K562 (cell line): ENCODE results near the gene NCOA3. TPM values are rescaled to one million over a fixed set of nuclear protein-coding genes. Genes with fewer than 3 reads are reported as not detected.
A peak's percentile ranks its signal among the peaks of the same experiment; 100 is the strongest.

Experiments used
- ATAC-seq: fragments of 200-7000 bp; cut with Tn5 transposase; 3 replicates; pipeline ENCODE4 v1.9.1; 2020; ENCODE audit warnings: moderate library complexity
- BruUV-seq: library from RNA; stranded (reverse); fragments of 400-500 nt; replicated peaks from 2 replicates; lab custom pipeline; 2021; lab: Mats Ljungman, UMichigan
- CTCF ChIA-PET: fragments of 300-600 bp; formaldehyde crosslinking; extraction: SDS; loops from one replicate; lab custom pipeline; 2021; ENCODE audit warnings: low intra/inter-chr PET ratio; lab: Yijun Ruan, JAX
- POLR2A ChIA-PET: fragments of 300-600, 350-650 bp; sonication (Branson Sonifier 250); formaldehyde crosslinking; extraction: SDS; loops from one replicate; lab custom pipeline; 2021; ENCODE audit warnings: antibody characterized with exemption, inconsistent platforms; lab: Yijun Ruan, JAX
- DNase-seq, 4 experiments: peaks; one replicate each; pipeline versions ENCODE4 v3.0.0 to v3.0.0-alpha.2; 2011 to 2018; ENCODE audit warnings: low spot score in 3 of 4, mixed read lengths in 3 of 4; ENCODE audit errors: extremely low read depth in 1 of 4
- FAIRE-seq: peaks from 2 replicates; lab custom pipeline; 2011; peaks lifted over from hg19 to GRCh38; lab: Jason Lieb, UNC
- H2AFZ ChIP-seq: 2 replicates; pipeline ENCODE4 v1.6.0; 2011; ENCODE audit warnings: low read depth, low read length, control low read depth, inconsistent platforms
- H3K27ac ChIP-seq: fragments of 200-600 bp; 3 replicates; pipeline ENCODE4 v1.8.0; 2011; ENCODE audit warnings: low read depth, mild to moderate bottlenecking, control low read depth, inconsistent platforms, low read length, moderate library complexity, mixed read lengths; ENCODE audit errors: extremely low read depth
- H3K27me3 ChIP-seq, 2 experiments: fragments of 300-600 bp in 1 of 2; 2 replicates in 1 of 2; 3 replicates in 1 of 2; pipeline versions ENCODE4 v1.6.0 to v1.8.0; 2011; ENCODE audit warnings: inconsistent platforms in 2 of 2, low read length in 2 of 2, mild to moderate bottlenecking in 1 of 2, mixed read lengths in 1 of 2, moderate library complexity in 1 of 2; ENCODE audit not compliant: control insufficient read depth in 2 of 2, insufficient read depth in 2 of 2
- H3K36me3 ChIP-seq: fragments of 300-600 bp; 3 replicates; pipeline ENCODE4 v1.8.0; 2011; ENCODE audit warnings: mild to moderate bottlenecking, low read length, inconsistent platforms; ENCODE audit not compliant: control insufficient read depth, insufficient read depth
- H3K4me1 ChIP-seq, 2 experiments: fragments of 200-600 bp in 1 of 2; replicated peaks in 1 of 2; 2 replicates in 1 of 2; 3 replicates in 1 of 2; pipeline versions ENCODE4 v1.5.1 to v1.8.0; 2011; ENCODE audit warnings: inconsistent platforms in 2 of 2, low read length in 2 of 2, mild to moderate bottlenecking in 1 of 2, mixed read lengths in 1 of 2, moderate library complexity in 1 of 2; ENCODE audit not compliant: control insufficient read depth in 2 of 2, insufficient read depth in 2 of 2
- H3K4me2 ChIP-seq: 2 replicates; pipeline ENCODE4 v1.6.1; 2011; ENCODE audit warnings: low read length, control low read depth, inconsistent platforms, mixed read lengths; ENCODE audit not compliant: insufficient read depth
- H3K4me3 ChIP-seq: fragments of 200-600 bp; sonication (generic), shearing (Covaris generic); 2 replicates; pipeline ENCODE4 v1.5.1; 2016; ENCODE audit warnings: control low read depth, inconsistent platforms
- H3K79me2 ChIP-seq: fragments of 200-600 bp; 3 replicates; pipeline ENCODE4 v1.8.0; 2011; ENCODE audit warnings: low read length, inconsistent platforms; ENCODE audit not compliant: control insufficient read depth, insufficient read depth
- H3K9ac ChIP-seq, 2 experiments: 2 replicates each; pipeline versions ENCODE4 v1.6.0 to v1.6.1; 2011; ENCODE audit warnings: low read depth in 2 of 2, low read length in 2 of 2, control low read depth in 1 of 2, inconsistent platforms in 1 of 2, mild to moderate bottlenecking in 1 of 2, mixed read lengths in 1 of 2; ENCODE audit not compliant: insufficient read depth in 1 of 2
- H3K9me1 ChIP-seq: one replicate; pipeline ENCODE4 v1.6.0; 2011; ENCODE audit warnings: inconsistent platforms, mild to moderate bottlenecking, low read length, moderate library complexity; ENCODE audit not compliant: control insufficient read depth, insufficient read depth
- H3K9me3 ChIP-seq: replicated peaks from 2 replicates; pipeline ENCODE4 v1.5.1; 2011; ENCODE audit warnings: low read depth, low read length, inconsistent platforms; ENCODE audit not compliant: control insufficient read depth, insufficient read depth
- H4K20me1 ChIP-seq: replicated peaks from 2 replicates; pipeline ENCODE4 v1.6.1; 2011; ENCODE audit warnings: low read length, inconsistent platforms, mixed read lengths; ENCODE audit not compliant: control insufficient read depth, insufficient read depth
- DNMT1 ChIP-seq: fragments of 450-650 bp; IDR thresholded peaks from 2 replicates; pipeline ENCODE4 v1.6.1; 2016; ENCODE audit warnings: antibody characterized with exemption, mild to moderate bottlenecking
- MTA1 ChIP-seq: fragments of 450-650 bp; IDR thresholded peaks from 2 replicates; pipeline ENCODE4 v1.6.1; 2017; ENCODE audit warnings: borderline replicate concordance
- ZBTB11 ChIP-seq, 3 experiments: fragments of 200-800 bp in 1 of 3; fragments of 250-450 bp in 1 of 3; fragments of 450-650 bp in 1 of 3; sonication (Bioruptor Pico) in 1 of 3; sonication (Bioruptor generic) in 1 of 3; formaldehyde crosslinking in 1 of 3; IDR thresholded peaks; 2 replicates each; pipeline versions ENCODE4 v1.6.1 to v1.8.0; 2016 to 2022; ENCODE audit warnings: mild to moderate bottlenecking in 2 of 3, missing genetic modification characterization in 2 of 3, missing compliant biosample characterization in 1 of 3, moderate library complexity in 1 of 3
- ZBTB40 ChIP-seq, 2 experiments: fragments of 450-650 bp in 1 of 2; sonication (generic) in 1 of 2; formaldehyde crosslinking in 1 of 2; IDR thresholded peaks; 2 replicates each; pipeline versions ENCODE4 v1.7.1 to v1.9.0; 2016 to 2022; ENCODE audit warnings: inconsistent platforms in 1 of 2, mild to moderate bottlenecking in 1 of 2, missing genetic modification reagents in 1 of 2
- in situ Hi-C: fragments of 300-500 bp; cut with MboI; formaldehyde crosslinking; loops from 4 replicates; pipeline ENCODE4 v1.15.0; 2018; ENCODE audit warnings: inconsistent platforms, mixed read lengths
- intact Hi-C: fragments of 100-400 bp; cut with micrococcal nuclease; formaldehyde crosslinking; loops from 2 replicates; pipeline ENCODE4 v1.14.2; 2022
- polyA plus RNA-seq, 8 experiments: library from polyadenylated mRNA; depleted of rRNA in 4 of 8; stranded (reverse) in 5 of 8; unstranded in 3 of 8; fragments of >200 nt; fragmentation: Nextera tagmentation in 2 of 8; fragmentation: Illumina TruSeq in 1 of 8; extraction: Ambion mirVana in 2 of 8; extraction: Trizol in 1 of 8; gene quantifications; 2 replicates each; pipeline versions ENCODE4 v1.2.1 to v1.2.3, GENCODE V29; 2011 to 2014; ENCODE audit warnings: inconsistent platforms in 1 of 8, missing spikeins in 1 of 8
- total RNA-seq, 7 experiments: library from RNA; depleted of rRNA in 6 of 7; stranded (reverse); fragments of >200 nt in 6 of 7; fragmentation: Illumina TruSeq in 2 of 7; extraction: Trizol in 2 of 7; gene quantifications; 2 replicates each; pipeline versions ENCODE4 v1.2.1 to v1.2.3, GENCODE V29; 2011 to 2021; ENCODE audit warnings: low replicate concordance in 1 of 7

NCOA3 gene
- total and polyA plus RNA-seq, 9 of the 15 experiments (the other 6 are each of a cell fraction or from before 2014, with no cell fraction given) = 3.2 to 24.3 (median 14.4) TPM

GRCh38 chr20:47577314-47577713, 75.6 kb downstream of the NCOA3 start:
- intact Hi-C loops (no loop called here), in situ Hi-C loops (no loop called here)
- Histone ChIP-seq H3K4me2 (peak overlapping the region; percentile 54; the same call in 1 of the 2 replicates), H3K9ac (peak overlapping the region in 1 of 2 experiments; percentile 53; a peak in 2 of 4 replicates), H3K27me3 (no peaks in the 10 kb centered on the region), H3K79me2 (peaks cover 72% of the 10 kb centered on the region), H3K4me3 (no peak overlapping the region), H4K20me1 (no peaks in the 10 kb centered on the region), H3K4me1 (peaks cover 2 to 33% of the 10 kb centered on the region in 2 experiments; a peak in 4 of 5 replicates), H2AFZ (no peak overlapping the region; the same call in 1 of the 2 replicates), H3K9me3 (no peaks in the 10 kb centered on the region), H3K36me3 (no peaks in the 10 kb centered on the region), H3K9me1 (no peaks in the 10 kb centered on the region), H3K27ac (peak overlapping the region; percentile 83; the same call in 2 of the 3 replicates)
- POLR2A ChIA-PET = interaction anchor here (0.8 to 1.4 kb wide), 5 partner anchors 11 to 185 kb away, joined by 3 to 8 read pairs (median 4); no protein-coding TSS in a partner anchor
- ATAC-seq (no peak), DNase-seq (no peak), FAIRE-seq (no peak)
- peak in 1 of 3 experiments; percentile 73; a peak in 2 of 6 replicates for TF ChIP-seq ZBTB11 (CRISPR knock-in tag; IDR thresholded peaks at IDR 0.05)
- TF ChIP-seq MTA1 = no peak
- TF ChIP-seq ZBTB40 (IDR thresholded peaks at IDR 0.05) = no peak
- TF ChIP-seq ZBTB40 (CRISPR knock-in tag; IDR thresholded peaks at IDR 0.05) = no peak
- TF ChIP-seq DNMT1 = no peak
- BruUV-seq = no TSS peak
- CTCF ChIA-PET = no interaction called here
